Spleen (tissue), 11 donors: ENCODE data around the gene CDC42EP2. TPM values are rescaled to one million over a fixed set of nuclear protein-coding genes. Genes with fewer than 3 reads are reported as not detected.

Source experiments
- DNase-seq: peaks from one replicate; pipeline ENCODE4 v3.0.0-alpha.2; 2020
- H3K27ac ChIP-seq, 8 donors: fragments of 200-600 bp; sonication (generic) in 7 of 8; 1 replicate in 4 of 8; 2 replicates in 4 of 8; pipeline versions ENCODE4 v1.5.0 to v1.8.0; 2016 to 2021; ENCODE audit warnings: inconsistent platforms in 4 of 8, mild to moderate bottlenecking in 4 of 8, moderate library complexity in 1 of 8
- H3K27me3 ChIP-seq, 7 donors: fragments of 200-600 bp; sonication (generic) in 6 of 7; replicated peaks in 1 of 7; 1 replicate in 4 of 7; 2 replicates in 3 of 7; pipeline versions ENCODE4 v1.5.0 to v1.8.0; 2016 to 2021; ENCODE audit warnings: inconsistent platforms in 3 of 7, mild to moderate bottlenecking in 1 of 7
- H3K36me3 ChIP-seq, 6 donors: fragments of 200-600 bp; sonication (generic) in 5 of 6; 1 replicate in 4 of 6; 2 replicates in 2 of 6; pipeline versions ENCODE4 v1.5.0 to v1.8.0; 2016 to 2021; ENCODE audit warnings: inconsistent platforms in 2 of 6
- H3K4me1 ChIP-seq, 6 donors: fragments of 200-600 bp; sonication (generic) in 5 of 6; 1 replicate in 3 of 6; 2 replicates in 3 of 6; pipeline versions ENCODE4 v1.5.0 to v1.8.0; 2016 to 2021; ENCODE audit warnings: inconsistent platforms in 3 of 6
- H3K4me3 ChIP-seq, 8 donors: fragments of 200-600 bp; sonication (generic) in 7 of 8; 1 replicate in 4 of 8; 2 replicates in 4 of 8; pipeline versions ENCODE4 v1.5.0 to v1.8.0; 2016 to 2021; ENCODE audit warnings: inconsistent platforms in 4 of 8, mild to moderate bottlenecking in 4 of 8, moderate library complexity in 2 of 8
- H3K9me3 ChIP-seq, 8 donors: fragments of 200-600 bp; sonication (generic) in 7 of 8; 1 replicate in 4 of 8; 2 replicates in 4 of 8; pipeline versions ENCODE4 v1.5.0 to v1.8.0; 2016 to 2021; ENCODE audit warnings: inconsistent platforms in 4 of 8
- CTCF ChIP-seq, 11 experiments: fragments of 200-600 bp in 7 of 11; fragments of 450-650 bp in 4 of 11; sonication (generic) in 4 of 11; IDR thresholded peaks in 8 of 11; conservative IDR thresholded peaks in 3 of 11; 1 replicate in 7 of 11; 2 replicates in 4 of 11; pipeline versions ENCODE4 v1.4.0 to v1.8.0; 2016 to 2021; ENCODE audit warnings: antibody characterized with exemption in 11 of 11, inconsistent platforms in 4 of 11, mild to moderate bottlenecking in 1 of 11
- POLR2A ChIP-seq, 3 donors: fragments of 450-650 bp; IDR thresholded peaks; one replicate each; pipeline ENCODE4 v1.5.1; 2017; ENCODE audit warnings: antibody characterized with exemption in 3 of 3, mild to moderate bottlenecking in 1 of 3
- POLR2AphosphoS5 ChIP-seq, 3 donors: sonication (generic); formaldehyde crosslinking; IDR thresholded peaks; one replicate each; pipeline ENCODE4 v1.5.1; 2017; ENCODE audit warnings: antibody characterized with exemption in 3 of 3
- WGBS, 5 donors: extraction: QIAGEN DNeasy Blood & Tissue Kit in 3 of 5; methylation state at CpG; one replicate each; pipeline versions ENCODE4 v1.1.5 to v1.1.7; 2013 to 2018; 5-methylcytosine and 5-hydroxymethylcytosine counted together
- intact Hi-C: fragments of 100-400 bp; cut with DNase I; formaldehyde crosslinking; loops from one replicate; pipeline ENCODE4 v1.15.0; 2023; ENCODE audit warnings: low total_unique reads
- polyA plus RNA-seq, 3 donors: library from polyadenylated mRNA; stranded (reverse); fragments of 200-250 nt; gene quantifications; one replicate each; pipeline ENCODE4 v1.2.1, GENCODE V29; 2013
- total RNA-seq, 7 donors: library from RNA; depleted of rRNA in 3 of 7; stranded (reverse); fragments of >200 nt in 3 of 7; fragmentation: NEBNext Ultra II Directional in 4 of 7; extraction: Animal tissue kit (Norgen Biotek cat#: 25700) in 4 of 7; gene quantifications; one replicate each; pipeline versions ENCODE4 v1.1.0 to v1.2.1, GENCODE V29; 2016 to 2021
- donor health status: healthy with polysubstance abuse.
- donor health status: DM: no; HTN: no; CAD: no; lungs with moderate emphysema.
- donor health status: DM: no; HTN: no; CAD: no.
- donor health status: Bipolar disorder and iron deficiency.
- donor health status: healthy.
- donor health status: DM: no; HTN: no; CAD: no.
- donor health status: DM: yes; HTN: yes; CAD: no.

Gene CDC42EP2
- total and polyA plus RNA-seq, 10 donors, result 4.2 to 48.0 (median 20.9) TPM

- H3K27ac ChIP-seq, result peak overlapping the region in 1 of 8 donors; percentile 18
- TF ChIP-seq CTCF (IDR thresholded peaks at IDR 0.05 in 8 of 11, conservative IDR thresholded peaks at IDR 0.05 in 3 of 11) (no peak), POLR2AphosphoS5 (IDR thresholded peaks at IDR 0.05) (peak in 1 of 3 donors; percentile 7)
- no peak for DNase-seq
- intact Hi-C loops, result no loop called here
- H3K36me3 ChIP-seq, result peaks cover 0 to 33% (median 0%) of the 10 kb centered on the region in 6 donors
- WGBS, 5 donors, result 94% methylated on average over 17 of the region's 17 CpGs
- H3K4me3 ChIP-seq, result no peak overlapping the region
- H3K9me3 ChIP-seq, result no peaks in the 10 kb centered on the region
- peaks cover 30 to 62% (median 48%) of the 10 kb centered on the region in 6 donors for H3K4me1 ChIP-seq
- no peaks in the 10 kb centered on the region for H3K27me3 ChIP-seq
Observed at GRCh38 chr11:65305501-65306268, 9.0 kb upstream of the CDC42EP2 start.

GRCh38 chr11:65307298-65308229 is 7.1 kb upstream of the CDC42EP2 start:
- TF ChIP-seq POLR2A (IDR thresholded peaks at IDR 0.05), result no peak
- TF ChIP-seq CTCF (IDR thresholded peaks at IDR 0.05 in 8 of 11, conservative IDR thresholded peaks at IDR 0.05 in 3 of 11), result no peak
- no peak for TF ChIP-seq POLR2AphosphoS5 (IDR thresholded peaks at IDR 0.05)
- Histone ChIP-seq H3K4me3 (no peak overlapping the region), H3K27me3 (no peaks in the 10 kb centered on the region), H3K27ac (peak overlapping the region; percentile 36 to 82 (median 70)), H3K9me3 (no peaks in the 10 kb centered on the region), H3K36me3 (peaks cover 0 to 33% (median 0%) of the 10 kb centered on the region in 6 donors), H3K4me1 (peaks cover 20 to 62% (median 46%) of the 10 kb centered on the region in 6 donors)
- 69 to 89% (median 78%) methylated on average over 6 of the region's 6 CpGs for WGBS, 5 donors
- intact Hi-C loops, result no loop called here
- DNase-seq, result no peak

GRCh38 chr11:65308281-65308891 is 6.3 kb upstream of the CDC42EP2 start:
- DNase-seq, result peak; percentile 86
- Histone ChIP-seq H3K27ac (peak overlapping the region; percentile 36 to 82 (median 70)), H3K4me1 (peaks cover 20 to 66% (median 49%) of the 10 kb centered on the region in 6 donors), H3K36me3 (peaks cover 0 to 31% (median 0%) of the 10 kb centered on the region in 6 donors), H3K4me3 (no peak overlapping the region), H3K27me3 (no peaks in the 10 kb centered on the region), H3K9me3 (no peaks in the 10 kb centered on the region)
- intact Hi-C loops, result no loop called here
- 8 to 20% (median 13%) methylated on average over 3 to 7 of the region's 7 CpGs for WGBS, 5 donors
- no peak for TF ChIP-seq POLR2A (IDR thresholded peaks at IDR 0.05)
- peak; percentile 79 to 85 (median 83) for TF ChIP-seq POLR2AphosphoS5 (IDR thresholded peaks at IDR 0.05)
- peak in 1 of 11 experiments; percentile 9 for TF ChIP-seq CTCF (IDR thresholded peaks at IDR 0.05 in 8 of 11, conservative IDR thresholded peaks at IDR 0.05 in 3 of 11)
